H1 (cell line): ENCODE results near the gene GZF1.

Experiments used
- CTCF ChIP-seq, 3 experiments: IDR thresholded peaks; 1 replicate in 2 of 3; 2 replicates in 1 of 3; pipeline versions ENCODE4 v1.5.1 to v1.6.1; 2011; ENCODE audit warnings: low read length in 3 of 3, mild to moderate bottlenecking in 3 of 3, inconsistent platforms in 2 of 3, low read depth in 1 of 3, moderate library complexity in 1 of 3; ENCODE audit not compliant: insufficient read depth in 1 of 3; ENCODE audit errors: control extremely low read depth in 1 of 3
- GABPA ChIP-seq: IDR thresholded peaks from 2 replicates; pipeline ENCODE4 v1.6.1; 2011; ENCODE audit warnings: mild to moderate bottlenecking, low read length, moderate library complexity, borderline replicate concordance; ENCODE audit not compliant: insufficient read depth
- GTF2F1 ChIP-seq: IDR thresholded peaks from 2 replicates; pipeline ENCODE4 v1.6.1; 2012; ENCODE audit warnings: low read depth, low read length, improper control_type of control experiment, borderline replicate concordance
- POLR2A ChIP-seq, 2 experiments: IDR thresholded peaks; 1 replicate in 1 of 2; 2 replicates in 1 of 2; pipeline ENCODE4 v1.6.1; 2011; ENCODE audit warnings: low read depth in 2 of 2, low read length in 2 of 2, mild to moderate bottlenecking in 2 of 2; ENCODE audit errors: control extremely low read depth in 1 of 2
- POLR2AphosphoS5 ChIP-seq: IDR thresholded peaks from 2 replicates; pipeline ENCODE4 v1.6.1; 2011; ENCODE audit warnings: low read depth, low read length
- TF ChIP-seq, protein P1 (sequence below): IDR thresholded peaks from 2 replicates; pipeline ENCODE4 v1.6.1; 2011; ENCODE audit warnings: low read depth, mild to moderate bottlenecking, low read length; ENCODE audit not compliant: insufficient read depth

- TF ChIP-seq CTCF (IDR thresholded peaks at IDR 0.05; ENCODE audit: control extremely low read depth in 1 of 3, insufficient read depth in 1 of 3, low read depth in 1 of 3, low read length in 3 of 3): no peak
- TF ChIP-seq GTF2F1: no peak
- no peak for TF ChIP-seq GABPA
- no peak for TF ChIP-seq POLR2AphosphoS5
- TF ChIP-seq, protein P1, sequence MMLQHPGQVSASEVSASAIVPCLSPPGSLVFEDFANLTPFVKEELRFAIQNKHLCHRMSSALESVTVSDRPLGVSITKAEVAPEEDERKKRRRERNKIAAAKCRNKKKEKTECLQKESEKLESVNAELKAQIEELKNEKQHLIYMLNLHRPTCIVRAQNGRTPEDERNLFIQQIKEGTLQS: no peak
- TF ChIP-seq POLR2A (IDR thresholded peaks at IDR 0.05; ENCODE audit: control extremely low read depth in 1 of 2, low read depth in 2 of 2, low read length in 2 of 2): no peak
Measured at GRCh38 chr20:23417861-23418260, 55.9 kb downstream of the GZF1 start.
